NCI-H1436 (cell line): ENCODE data around the gene S100A6.
"Not testable (repeated sequence)": the region's sequence is repeated elsewhere in the genome, so short reads cannot be mapped to it uniquely, and the experiment has no call there.

Experiments
- DNase-seq: peaks from one replicate; lab custom pipeline; 2025; lab: John Stamatoyannopoulos, UW

Gene S100A6

DNA sequence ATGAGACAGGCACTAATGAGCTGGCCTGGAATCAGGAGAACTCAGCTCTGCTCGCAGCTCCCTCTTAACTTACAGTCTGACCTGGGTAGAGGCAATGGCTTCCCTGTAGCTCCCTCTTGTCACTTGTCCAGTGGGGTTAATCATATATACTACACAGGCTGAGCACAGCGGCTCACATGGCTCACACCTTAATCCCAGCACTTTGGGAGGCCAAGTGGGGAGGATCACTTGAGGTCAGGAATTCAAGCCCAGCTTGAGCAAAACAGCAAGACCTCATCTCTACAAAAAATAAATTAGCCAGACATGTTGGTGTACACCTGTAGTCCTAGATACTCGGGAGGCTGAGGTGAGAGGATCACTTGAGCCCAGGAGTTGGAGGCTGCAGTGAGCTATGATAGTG, 4.2 kb downstream of the S100A6 start:
- no peak for DNase-seq

DNA sequence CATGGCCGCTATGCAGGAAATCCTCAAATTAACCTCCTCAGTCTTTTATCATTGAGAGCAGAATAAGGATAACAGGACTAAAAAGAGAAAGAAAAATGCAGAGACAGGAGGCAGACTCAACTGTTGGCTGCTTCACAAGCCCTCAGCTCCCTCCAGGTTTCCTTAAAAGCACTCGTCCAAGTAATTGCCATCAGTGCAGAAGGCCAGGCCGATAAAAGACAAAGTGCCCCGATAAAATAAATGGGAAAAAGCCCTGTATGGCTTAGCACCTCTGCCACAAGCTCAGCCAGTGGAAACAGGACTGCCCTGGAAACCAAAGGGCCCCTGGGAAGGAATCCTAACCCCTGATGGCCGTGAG, 8.1 kb downstream of the S100A6 start:
- no peak for DNase-seq

DNA sequence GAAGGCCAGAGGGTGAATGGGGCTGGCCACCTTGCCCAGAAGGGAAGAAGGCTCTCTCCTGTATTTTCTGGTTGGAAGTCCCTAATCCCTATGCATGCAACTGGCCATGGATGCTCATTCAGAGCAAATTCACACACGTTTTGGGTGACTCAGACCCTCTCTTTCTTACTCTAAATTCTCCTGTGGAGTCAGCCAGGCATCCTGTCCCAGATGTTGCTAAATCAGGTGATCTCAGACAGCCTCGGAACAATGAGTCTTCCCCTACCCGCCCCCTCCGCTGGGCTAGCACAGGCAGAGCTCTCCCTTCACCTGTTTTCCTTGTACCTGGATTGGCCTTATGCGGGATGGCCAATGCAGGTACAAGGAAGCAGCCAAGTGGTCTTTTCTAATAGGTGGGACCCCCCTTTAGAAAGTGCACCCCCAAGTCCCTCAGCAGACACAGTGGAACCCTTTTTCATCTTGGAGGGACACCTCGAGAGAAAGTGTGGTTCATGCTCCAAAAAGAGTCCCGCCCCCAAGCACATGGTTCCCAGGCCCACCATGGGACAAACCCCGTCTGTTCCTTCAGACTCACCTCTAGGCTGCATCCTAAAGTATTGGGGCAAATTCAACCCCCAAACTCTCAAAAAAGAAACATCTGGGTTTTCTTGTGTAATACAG, 8.6 kb downstream of the S100A6 start:
- no peak for DNase-seq

DNA sequence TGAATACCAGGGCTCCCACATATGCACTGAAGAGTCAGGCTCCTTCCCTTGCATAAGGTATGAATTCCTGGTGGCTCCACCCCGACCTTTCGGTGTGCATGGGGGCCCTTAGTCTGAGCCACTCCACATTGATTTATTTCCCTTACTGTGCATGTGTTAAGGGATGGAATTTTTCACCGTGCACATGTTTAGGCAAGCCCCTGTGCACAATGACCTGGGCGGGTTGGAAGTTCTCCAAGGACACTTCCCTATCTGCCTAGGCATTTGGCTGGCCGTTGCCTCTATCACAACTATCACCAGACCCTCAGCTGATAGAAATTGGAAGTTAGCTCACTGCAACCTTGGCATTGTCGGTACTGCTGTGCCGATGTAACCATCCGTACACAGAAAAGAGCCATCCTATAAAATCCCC, 9.7 kb downstream of the S100A6 start:
- no peak for DNase-seq

DNA sequence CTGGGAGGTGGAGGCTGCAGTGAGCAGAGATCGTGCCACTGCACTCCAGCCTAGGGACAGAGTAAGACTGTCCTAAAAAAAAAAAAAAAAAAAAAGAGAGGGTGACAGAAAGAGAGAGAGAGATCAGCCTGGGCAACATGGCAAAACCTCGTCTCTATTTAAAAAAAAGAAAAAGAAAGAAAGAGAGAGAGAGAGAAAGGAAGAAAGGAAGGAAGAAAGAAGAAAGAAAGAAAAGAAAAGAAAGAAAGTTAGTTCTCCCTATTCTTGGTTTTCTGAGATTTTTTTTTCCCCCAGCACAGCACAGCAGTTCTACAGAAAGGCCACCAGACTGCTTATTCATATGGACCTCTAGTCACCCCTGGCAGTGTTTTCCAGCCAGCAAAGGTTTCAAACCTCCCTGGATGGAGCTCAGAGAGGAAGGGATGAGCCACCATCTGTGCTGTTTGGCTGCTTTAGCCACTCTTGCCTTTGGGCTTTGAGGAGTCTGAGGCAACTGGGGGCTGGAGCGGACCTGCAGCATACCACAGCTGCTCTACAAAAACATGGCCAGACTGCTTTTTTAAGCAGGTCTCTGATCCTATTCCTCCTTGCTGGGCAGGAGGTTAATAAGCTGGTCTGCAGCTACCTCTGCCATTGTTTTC, 10.6 kb downstream of the S100A6 start:
- DNase-seq = no peak

DNA sequence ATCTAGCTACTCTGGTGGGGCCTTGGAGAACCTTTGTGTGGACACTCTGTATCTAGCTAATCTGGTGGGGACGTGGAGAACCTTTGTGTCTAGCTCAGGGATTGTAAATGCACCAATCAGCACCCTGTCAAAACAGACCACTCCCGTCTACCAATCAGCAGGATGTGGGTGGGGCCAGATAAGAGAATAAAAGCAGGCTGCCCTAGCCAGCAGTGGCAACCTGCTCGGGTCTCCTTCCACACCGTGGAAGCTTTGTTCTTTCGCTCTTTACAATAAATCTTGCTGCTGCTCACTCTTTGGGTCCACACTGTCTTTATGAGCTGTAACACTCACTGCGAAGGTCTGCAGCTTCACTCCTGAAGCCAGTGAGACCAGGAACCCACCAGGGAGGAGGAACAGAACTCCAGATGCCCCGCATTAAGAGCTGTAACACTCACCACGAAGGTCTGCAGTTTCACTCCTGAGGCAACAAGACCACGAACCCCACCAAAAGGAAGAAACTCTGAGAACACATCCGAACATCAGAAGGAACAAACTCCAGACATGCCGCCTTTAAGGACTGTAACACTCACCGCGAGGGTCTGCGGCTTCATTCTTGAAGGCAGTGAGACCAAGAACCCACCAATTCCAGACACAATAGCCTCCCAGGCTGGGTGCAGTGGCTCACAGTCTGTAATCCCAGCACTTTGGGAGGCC, 13.3 kb downstream of the S100A6 start:
- not testable (repeated sequence) for DNase-seq

DNA sequence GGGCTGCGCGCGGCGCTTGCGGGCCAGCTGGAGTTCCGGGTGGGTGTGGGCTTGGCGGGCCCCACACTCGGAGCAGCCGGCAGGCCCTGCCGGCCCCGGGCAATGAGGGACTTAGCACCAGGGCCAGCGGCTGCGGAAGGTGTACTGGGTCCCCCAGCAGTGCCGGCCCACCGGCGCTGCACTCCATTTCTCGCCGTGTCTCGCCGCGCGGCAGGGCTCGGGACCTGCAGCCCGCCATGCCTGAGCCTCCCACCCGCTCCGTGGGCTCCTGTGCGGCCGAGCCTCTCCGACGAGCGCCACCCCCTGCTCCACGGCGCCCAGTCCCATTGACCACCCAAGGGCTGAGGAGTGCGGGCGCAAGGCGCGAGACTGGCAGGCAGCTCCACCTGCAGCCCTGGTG, 14.0 kb downstream of the S100A6 start:
- DNase-seq = not testable (repeated sequence)

DNA sequence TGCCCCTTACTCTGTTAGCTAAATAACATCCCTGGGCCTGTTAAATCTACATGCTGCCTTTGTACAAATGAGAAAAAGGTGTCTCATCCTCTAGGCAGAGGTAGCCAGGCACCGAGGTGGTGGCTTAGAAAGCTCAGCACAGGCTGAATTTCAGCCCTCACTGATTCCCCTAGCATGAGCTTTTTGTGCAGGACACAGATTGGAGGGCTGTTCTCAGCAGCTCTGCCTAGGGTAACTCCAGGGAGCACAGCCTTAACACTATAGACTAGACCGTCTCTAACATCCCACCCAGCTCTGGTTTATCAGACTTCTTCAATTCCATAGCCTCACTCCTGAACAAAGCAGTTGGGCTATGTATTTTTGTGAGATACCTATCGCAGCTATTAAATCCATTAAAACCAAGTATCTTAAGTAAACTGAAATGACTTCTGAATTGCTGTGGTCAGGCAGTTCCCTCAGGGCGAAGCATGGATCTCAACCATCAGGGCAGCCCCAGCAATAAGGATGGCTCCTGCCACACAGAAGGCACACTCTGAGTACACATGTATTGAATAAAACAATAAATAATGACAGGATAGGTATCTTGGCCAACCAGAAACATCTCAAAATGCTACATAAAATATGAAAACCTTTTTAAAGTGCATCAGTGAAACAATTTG, 14.8 kb downstream of the S100A6 start:
- no peak for DNase-seq

DNA sequence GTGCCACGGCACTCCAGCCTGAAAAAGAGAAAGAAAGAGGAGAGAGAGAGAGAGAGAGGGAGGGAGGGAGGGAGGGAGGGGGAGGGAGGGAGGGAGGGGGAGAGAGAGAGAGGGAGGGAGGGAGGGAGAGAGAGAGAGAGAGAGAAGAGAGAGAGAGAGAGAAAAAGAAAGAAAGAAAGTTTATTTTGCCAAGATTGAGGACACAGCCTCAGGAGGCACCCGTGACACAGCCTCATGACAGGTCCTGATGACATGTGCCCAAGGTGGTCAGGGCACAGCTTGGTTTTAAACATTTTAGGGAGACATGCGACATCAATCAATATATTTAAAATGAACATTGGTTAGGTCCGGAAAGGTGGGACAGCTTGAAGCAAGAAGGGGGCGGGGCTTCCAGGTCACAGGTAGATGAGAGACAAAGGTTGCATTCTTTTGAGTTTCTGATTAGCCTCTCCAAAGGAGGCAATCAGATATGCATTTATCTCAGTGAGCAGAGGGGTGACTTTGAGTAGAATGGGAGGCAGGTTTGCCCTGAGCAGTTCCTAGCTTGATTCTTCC, 15.6 kb downstream of the S100A6 start:
- DNase-seq = not testable (repeated sequence)

DNA sequence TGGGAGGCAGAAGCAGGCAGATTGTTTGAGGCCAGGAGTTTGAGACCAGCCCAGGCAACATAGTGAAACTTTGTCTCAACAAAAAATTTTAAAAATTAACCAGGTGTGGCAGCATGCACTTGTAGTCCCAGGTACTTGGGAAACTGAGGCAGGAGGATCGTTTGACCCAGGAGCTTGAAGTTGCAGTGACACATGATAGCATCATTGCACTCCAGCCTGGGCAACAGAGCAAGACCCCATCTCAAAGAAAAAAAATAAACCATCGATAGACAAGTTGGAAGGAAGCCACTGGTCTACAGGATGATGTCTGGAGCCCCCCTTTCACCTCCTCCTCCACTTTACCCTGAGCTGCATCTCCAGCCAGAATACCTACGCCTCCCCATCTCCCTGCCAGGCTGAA, 16.5 kb downstream of the S100A6 start:
- DNase-seq = no peak

DNA sequence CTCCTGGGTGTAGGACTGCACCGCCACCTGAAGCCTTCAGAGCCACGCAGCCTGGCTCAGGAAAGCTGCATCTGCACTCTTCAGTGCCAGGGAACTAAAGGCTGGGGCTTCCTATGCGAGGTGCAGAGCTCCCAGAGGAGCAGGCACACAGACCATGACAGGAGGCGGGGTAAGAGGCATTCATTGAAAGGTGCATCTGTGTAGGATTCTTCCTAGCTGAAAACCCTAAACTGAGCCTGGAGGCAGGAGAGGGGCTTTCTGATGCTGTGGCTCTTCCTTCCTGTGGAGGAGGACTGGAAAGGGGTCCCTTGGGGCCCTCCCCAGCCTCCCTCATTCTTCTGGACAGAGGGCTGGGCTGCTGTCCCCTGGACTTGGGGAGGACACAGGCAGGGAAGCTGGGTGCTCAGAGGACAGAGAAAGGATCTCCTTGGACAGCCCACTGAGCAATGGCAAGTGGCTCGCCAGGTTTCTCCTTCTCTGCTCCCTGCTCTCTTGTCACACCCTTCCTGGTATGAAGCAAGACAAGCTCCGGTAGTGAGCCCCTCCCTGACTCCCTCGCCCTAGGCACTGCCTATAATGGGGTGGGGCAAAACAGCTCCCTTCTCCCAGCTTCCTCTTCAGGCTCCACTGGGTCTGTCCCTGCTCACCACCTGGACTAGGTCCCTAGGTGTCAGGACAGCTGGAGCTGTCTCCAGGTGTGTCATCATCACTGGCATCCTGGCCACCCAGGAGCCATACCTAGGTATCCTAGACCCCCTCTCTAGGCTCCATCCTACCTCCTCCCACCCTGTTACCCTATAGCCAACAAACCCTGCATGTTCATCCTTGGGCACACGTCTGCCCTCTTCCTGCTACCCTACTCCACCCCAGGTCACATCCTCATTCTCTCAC, 20.0 kb downstream of the S100A6 start:
- no peak for DNase-seq

DNA sequence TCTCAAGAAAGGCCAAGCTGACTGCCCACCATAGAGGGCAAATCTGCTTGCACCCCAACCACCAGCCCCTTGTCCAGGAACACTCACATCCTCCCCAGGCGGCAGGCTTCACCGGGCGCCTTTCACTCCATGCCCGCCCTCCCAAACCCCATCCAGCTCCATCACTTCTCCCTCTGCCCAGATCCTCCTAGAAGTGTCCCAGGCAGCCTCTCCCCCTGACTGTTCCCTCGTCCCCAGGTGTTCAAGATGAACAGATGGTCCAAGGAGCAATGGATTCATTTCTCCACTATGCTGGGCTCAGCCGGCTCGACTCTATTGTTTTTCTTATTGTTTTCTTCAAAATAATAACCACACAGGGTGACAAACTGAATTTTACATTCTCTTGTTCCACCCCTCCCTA, 22.1 kb downstream of the S100A6 start:
- DNase-seq = no peak

DNA sequence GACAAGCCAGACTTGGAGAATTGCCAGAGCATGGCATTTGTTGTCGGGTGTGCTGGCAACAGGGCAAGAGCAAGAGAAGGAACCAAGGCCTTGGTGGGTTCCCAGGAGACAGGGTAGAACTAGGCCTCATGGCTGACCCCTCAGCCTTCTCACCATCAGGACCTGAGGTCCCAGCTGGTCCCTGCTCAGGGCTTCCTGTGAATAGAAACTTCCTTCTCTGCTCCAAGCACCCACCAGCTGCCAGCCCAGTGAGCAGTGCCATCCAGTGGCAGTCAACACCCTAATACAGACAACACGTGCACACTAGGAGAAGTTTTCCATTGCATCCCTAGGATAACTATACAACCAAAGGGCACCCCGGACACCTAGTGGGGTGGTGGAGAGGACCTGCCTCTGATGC, 22.8 kb downstream of the S100A6 start:
- DNase-seq = no peak

DNA sequence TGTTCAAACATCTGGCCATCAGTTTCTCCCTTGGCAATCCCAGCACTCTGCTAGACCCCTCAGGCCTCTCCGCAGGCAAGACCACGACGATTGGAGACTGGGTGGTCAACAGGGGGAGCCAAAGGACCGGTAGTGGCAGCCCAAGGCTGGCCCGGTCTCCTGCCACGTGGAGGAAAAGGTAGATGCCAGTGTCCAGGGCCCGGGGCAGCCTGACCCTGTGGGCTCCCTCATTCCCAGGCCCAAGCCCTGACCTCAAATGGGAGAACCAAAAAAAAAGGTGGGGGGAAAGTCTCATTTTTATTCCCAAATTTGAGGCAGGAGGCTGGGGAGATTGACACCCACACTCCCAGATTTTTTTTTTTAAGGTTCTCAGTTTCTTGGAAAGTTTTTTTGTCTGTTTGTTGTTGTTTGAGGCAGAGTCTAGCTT, 24.8 kb downstream of the S100A6 start:
- DNase-seq = peak; percentile 62

DNA sequence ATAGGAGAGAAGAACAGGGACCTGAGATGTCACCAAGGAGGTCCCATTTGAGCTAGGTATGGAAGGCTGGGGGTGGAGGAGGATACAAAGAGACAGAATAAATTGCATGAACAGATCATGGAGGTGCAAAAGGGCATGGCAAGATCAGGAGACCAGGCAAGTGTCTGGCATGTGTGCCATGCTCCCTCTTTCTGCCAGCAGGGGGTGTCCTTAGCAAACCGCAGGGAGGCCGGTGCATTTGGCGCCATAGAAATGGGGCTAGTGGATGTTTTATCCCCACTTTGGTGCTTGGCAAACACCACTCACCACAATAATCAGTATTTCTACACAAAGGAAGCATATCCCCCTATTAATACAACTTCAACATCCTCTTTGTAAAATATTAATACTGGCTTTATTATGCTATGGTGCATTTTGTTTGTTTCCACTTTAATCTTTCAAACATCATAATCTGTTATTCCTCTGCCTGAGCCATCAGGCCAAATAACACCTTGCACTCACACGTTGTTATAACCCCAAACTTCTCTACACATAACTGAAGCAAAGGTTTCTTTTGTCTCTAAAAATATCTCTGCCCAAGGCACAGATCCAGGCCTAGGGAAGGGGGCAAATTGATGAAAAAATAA, 25.9 kb downstream of the S100A6 start:
- no peak for DNase-seq

DNA sequence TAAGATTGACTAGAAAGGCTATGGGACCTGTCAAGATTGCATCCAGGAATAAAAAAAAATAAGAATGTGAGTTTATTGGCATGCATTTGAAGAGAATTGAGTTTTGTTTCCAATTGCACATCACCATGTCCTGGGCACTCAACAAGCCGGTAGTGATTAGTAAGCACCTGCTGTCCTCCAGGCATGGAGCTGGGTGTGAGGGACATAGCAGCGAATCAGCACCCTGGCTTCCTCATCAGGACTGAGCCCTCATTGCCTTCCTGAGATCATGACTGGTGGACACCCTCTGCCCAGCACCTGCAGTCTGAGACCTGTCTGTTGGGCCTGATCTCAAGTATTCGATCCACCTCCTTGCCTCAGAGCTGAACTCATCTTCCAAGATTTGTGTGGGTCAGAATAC, 26.8 kb downstream of the S100A6 start:
- DNase-seq = no peak

DNA sequence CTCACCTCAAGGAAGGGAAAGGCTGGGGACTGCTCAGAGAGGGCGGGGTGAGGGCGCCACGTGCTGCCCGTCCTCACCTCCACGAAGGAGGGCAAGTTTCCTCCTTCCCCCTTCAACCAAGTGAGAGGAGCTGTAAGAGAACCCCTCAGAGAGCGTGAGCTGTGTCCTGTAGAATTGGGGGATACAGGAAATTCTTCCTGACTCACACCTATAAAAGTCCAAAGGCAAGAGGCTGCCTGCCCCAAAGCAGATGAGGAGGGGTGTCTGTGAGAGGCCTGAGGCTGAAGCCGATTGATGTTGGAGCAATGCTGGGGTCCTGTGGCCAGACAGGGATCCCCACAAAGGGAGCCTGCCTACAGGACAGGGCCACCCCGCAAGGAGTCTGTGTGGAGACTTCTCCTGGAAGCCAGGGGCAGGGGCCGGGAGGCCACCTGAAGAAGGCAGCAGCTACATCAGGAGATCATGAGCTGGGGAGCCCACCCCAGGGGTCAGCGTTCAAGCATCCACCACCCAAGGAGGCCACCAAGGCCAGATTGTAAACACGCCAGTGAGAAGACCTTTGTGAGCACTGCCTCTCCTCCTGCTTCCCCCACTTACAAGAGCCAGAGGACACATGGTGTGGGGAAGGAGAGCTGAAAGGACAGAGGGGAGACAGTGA, 27.7 kb downstream of the S100A6 start:
- DNase-seq = no peak

DNA sequence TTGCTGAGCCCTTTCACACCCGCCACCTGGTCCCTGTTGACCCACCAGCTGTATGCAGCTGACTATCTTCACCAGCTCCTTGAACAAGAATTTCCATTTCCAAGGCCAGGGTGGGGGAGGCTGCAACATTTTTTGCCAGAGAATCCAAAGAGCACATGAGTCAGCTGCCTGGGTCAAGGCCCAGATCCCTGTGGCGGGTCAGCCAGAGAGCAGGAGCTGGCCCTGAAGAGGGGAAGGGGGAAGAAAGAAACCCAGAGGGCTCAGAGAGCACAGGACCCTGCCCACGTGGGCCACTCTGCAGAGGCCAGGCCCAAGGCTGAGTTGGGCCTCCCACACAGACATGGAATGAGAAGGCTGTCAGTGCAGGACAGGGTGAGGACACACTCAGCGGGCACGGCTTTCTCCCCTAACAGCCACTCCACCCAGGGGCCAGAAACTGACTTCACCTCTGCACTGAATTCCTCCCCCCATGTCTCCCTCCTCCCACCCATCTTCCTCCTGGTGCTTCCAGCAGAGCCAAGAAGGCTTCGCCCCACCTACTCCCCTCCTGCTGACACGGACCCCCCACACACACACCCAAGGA, 28.9 kb downstream of the S100A6 start:
- DNase-seq = no peak

DNA sequence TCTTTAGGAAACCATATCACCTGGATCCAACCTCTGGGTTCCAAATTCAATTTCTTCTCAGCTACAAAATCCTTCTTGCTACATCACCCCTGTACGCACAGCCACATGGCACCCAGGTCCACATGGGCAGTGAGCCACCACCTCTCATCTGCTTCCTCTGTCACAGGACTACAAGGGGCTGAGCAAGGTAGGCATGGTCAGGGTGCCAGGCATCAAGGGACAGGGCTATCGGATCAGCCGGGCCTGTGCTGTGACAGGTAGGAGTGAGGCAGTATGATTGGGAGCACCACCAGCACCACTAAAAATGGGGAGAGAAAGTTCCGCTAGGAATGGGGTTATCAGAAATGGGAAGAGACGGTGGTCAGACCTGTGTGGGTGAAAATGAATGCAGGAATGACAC, 29.4 kb downstream of the S100A6 start:
- DNase-seq = no peak

DNA sequence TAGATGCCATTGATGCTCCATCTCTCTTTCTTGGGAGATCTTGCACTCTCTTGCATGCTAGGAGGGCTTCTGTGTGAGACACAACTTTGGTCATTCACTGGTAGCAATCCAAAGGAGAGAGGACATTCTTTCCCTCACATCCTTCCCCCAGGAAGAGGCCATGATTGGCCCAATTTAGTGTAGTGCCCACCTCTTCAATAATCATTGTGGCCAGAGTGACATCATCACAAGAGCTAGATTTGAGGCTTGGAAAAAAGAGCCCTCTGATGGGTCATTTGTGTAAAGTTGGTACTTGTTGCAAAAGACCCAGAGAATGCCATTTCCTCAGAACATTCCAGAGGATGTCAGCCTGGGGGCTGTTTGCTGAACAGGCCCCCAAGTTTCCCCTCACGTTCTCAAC, 30.2 kb downstream of the S100A6 start:
- no peak for DNase-seq
